H1 (cell line): ENCODE data around the gene TRIM46. TPM values are rescaled to one million over a fixed set of nuclear protein-coding genes. Genes with fewer than 3 reads are reported as not detected.

Experiments used
- GABPA ChIP-seq: IDR thresholded peaks from 2 replicates; pipeline ENCODE4 v1.6.1; 2011; ENCODE audit warnings: mild to moderate bottlenecking, low read length, moderate library complexity, borderline replicate concordance; ENCODE audit not compliant: insufficient read depth
- SIN3A ChIP-seq, 2 experiments: IDR thresholded peaks in 1 of 2; conservative IDR thresholded peaks in 1 of 2; 2 replicates each; pipeline ENCODE4 v1.6.1; 2011 to 2012; ENCODE audit warnings: low read length in 2 of 2, improper control_type of control experiment in 1 of 2, low read depth in 1 of 2, mild to moderate bottlenecking in 1 of 2
- polyA plus RNA-seq, 7 experiments: library from polyadenylated mRNA; depleted of rRNA in 3 of 7; stranded (reverse) in 5 of 7; unstranded in 2 of 7; fragments of >200 nt in 5 of 7; fragments of 200-250 nt in 2 of 7; gene quantifications; 1 replicate in 5 of 7; 2 replicates in 1 of 7; 4 replicates in 1 of 7; pipeline versions ENCODE4 v1.2.1 to v1.2.3, GENCODE V29; 2011 to 2013; ENCODE audit warnings: missing spikeins in 2 of 7, mixed read lengths in 2 of 7
- total RNA-seq: library from RNA; stranded (reverse); fragmentation: NEBNext Ultra II Directional; extraction: Animal tissue kit (Norgen Biotek cat#: 25700); gene quantifications from 2 replicates; pipeline ENCODE4 v1.2.1, GENCODE V29; 2021
- TF ChIP-seq, protein P1 (sequence below): IDR thresholded peaks from 2 replicates; pipeline ENCODE4 v1.6.1; 2011; ENCODE audit warnings: low read depth, mild to moderate bottlenecking, low read length; ENCODE audit not compliant: insufficient read depth

TRIM46 gene
- total and polyA plus RNA-seq, 2 of the 8 experiments (the other 6 are each of a cell fraction or from before 2014, with no cell fraction given): 15.5 to 21.6 TPM

DNA sequence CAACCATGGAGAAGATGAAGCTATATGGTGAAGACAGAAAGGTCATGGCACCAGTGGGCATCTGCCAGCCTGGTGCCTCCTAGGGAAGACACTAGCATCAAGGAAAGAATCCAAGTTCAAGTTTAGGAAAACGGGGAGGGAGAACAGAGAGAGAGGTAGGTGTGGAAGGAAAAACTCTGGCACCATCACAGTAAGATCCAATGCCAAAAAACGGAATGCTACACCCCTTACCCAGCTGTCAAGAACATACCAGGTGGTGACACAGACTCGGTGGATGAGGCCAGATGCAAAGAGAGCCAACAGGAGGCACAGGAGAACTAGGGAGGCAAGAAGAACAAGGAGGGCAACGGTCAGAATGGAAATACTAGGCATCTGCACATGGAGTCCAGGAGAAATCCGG lies 4.1 kb upstream of the TRIM46 start (continued):
- TF ChIP-seq, protein P1, sequence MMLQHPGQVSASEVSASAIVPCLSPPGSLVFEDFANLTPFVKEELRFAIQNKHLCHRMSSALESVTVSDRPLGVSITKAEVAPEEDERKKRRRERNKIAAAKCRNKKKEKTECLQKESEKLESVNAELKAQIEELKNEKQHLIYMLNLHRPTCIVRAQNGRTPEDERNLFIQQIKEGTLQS: no peak
- TF ChIP-seq GABPA: no peak
- TF ChIP-seq SIN3A (conservative IDR thresholded peaks at IDR 0.05 in 1 of 2, IDR thresholded peaks at IDR 0.05 in 1 of 2; ENCODE audit: low read depth in 1 of 2, low read length in 2 of 2): no peak
